ENCODE data around the gene CTXND1. TPM values are rescaled to one million over a fixed set of nuclear protein-coding genes. Genes with fewer than 3 reads are reported as not detected.

CTXND1 gene
- total and polyA plus RNA-seq, 9 donors = 0.04 to 0.52 (median 0.14) TPM; not detected in 1

DNA sequence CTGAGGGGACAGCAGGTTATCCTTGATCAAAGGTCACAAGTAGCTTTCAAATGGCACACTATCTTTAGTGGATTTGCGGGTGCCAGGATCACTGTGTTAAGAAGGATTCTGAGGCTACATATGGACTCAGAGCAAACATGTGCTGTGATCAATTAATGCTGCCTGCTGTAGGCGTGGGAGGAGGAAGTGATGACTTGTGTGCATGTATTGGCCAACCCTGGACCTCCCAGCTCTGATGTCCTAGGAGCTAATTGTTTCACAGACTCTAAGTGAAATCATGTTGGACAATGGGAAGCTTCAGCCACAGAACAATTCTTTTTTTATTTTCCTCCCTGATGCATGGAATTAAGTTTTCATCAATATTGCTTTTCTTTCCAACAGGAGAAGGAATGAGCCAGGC lies 74.9 kb downstream of the CTXND1 start:
- Histone ChIP-seq H3K27ac (no peak overlapping the region), H3K4me1 (ENCODE audit: insufficient read depth) (no peaks in the 10 kb centered on the region), H3K4me3 (no peak overlapping the region), H3K9me3 (no peaks in the 10 kb centered on the region), H3K27me3 (no peaks in the 10 kb centered on the region), H3K36me3 (no peaks in the 10 kb centered on the region)
- DNase-seq = no peak
- TF ChIP-seq EP300 (IDR thresholded peaks at IDR 0.05) = no peak
- TF ChIP-seq CTCF (IDR thresholded peaks at IDR 0.05) = no peak
- no peak for TF ChIP-seq POLR2A (IDR thresholded peaks at IDR 0.05)
- intact Hi-C loops (cut with DNase I) = loop anchor here in 1 of 4 donors (10.0 kb wide), 1 partner anchor 112 kb away; no protein-coding TSS in a partner anchor
- WGBS, 3 donors = 92 to 94% (median 93%) methylated on average over 2 of the region's 2 CpGs

DNA sequence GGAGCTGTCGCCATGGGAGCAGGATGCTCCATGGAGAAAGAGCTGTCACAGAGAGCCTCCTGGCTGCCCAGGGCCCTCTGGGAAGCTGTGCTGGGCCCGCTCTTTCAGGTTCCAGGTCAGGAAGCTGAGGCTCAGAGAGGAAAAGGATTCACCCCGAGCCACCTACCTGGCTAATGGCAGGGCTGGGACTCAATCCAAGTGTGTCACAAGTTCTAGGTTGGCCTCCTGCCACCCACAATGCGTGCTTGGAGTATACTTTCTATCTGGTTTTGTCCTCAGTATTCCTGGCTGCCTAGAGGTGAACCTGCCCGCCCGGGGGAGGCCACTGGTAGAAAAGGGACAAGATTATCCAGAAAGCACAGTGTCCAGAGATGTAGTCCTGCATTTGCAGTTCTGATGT lies 75.6 kb downstream of the CTXND1 start:
- H3K4me3 ChIP-seq = no peak overlapping the region
- no peak overlapping the region for H3K27ac ChIP-seq
- TF ChIP-seq EP300 (IDR thresholded peaks at IDR 0.05) = no peak
- TF ChIP-seq POLR2A (IDR thresholded peaks at IDR 0.05) = no peak
- no peak for TF ChIP-seq CTCF (IDR thresholded peaks at IDR 0.05)
- H3K9me3 ChIP-seq = no peaks in the 10 kb centered on the region
- intact Hi-C loops (cut with DNase I) = loop anchor here in 1 of 4 donors (10.0 kb wide), 1 partner anchor 112 kb away; no protein-coding TSS in a partner anchor
- no peaks in the 10 kb centered on the region for H3K4me1 ChIP-seq (ENCODE audit: insufficient read depth)
- H3K27me3 ChIP-seq = no peaks in the 10 kb centered on the region
- 61 to 92% (median 65%) methylated on average over 6 of the region's 6 CpGs for WGBS, 3 donors
- no peaks in the 10 kb centered on the region for H3K36me3 ChIP-seq
- DNase-seq = no peak

GRCh38 chr15:80175436-80175835 lies 76.6 kb downstream of the CTXND1 start:
- Histone ChIP-seq H3K27me3 (no peaks in the 10 kb centered on the region), H3K36me3 (no peaks in the 10 kb centered on the region), H3K4me1 (ENCODE audit: insufficient read depth) (no peaks in the 10 kb centered on the region), H3K27ac (no peak overlapping the region), H3K9me3 (no peaks in the 10 kb centered on the region), H3K4me3 (no peak overlapping the region)
- intact Hi-C loops (cut with DNase I) = loop anchor here in 1 of 4 donors (10.0 kb wide), 1 partner anchor 111 kb away; no protein-coding TSS in a partner anchor
- 95 to 97% (median 96%) methylated on average over 9 of the region's 9 CpGs for WGBS, 3 donors
- TF ChIP-seq CTCF (IDR thresholded peaks at IDR 0.05) = no peak
- TF ChIP-seq POLR2A (IDR thresholded peaks at IDR 0.05) = no peak
- TF ChIP-seq EP300 (IDR thresholded peaks at IDR 0.05) = no peak
- no peak for DNase-seq

DNA sequence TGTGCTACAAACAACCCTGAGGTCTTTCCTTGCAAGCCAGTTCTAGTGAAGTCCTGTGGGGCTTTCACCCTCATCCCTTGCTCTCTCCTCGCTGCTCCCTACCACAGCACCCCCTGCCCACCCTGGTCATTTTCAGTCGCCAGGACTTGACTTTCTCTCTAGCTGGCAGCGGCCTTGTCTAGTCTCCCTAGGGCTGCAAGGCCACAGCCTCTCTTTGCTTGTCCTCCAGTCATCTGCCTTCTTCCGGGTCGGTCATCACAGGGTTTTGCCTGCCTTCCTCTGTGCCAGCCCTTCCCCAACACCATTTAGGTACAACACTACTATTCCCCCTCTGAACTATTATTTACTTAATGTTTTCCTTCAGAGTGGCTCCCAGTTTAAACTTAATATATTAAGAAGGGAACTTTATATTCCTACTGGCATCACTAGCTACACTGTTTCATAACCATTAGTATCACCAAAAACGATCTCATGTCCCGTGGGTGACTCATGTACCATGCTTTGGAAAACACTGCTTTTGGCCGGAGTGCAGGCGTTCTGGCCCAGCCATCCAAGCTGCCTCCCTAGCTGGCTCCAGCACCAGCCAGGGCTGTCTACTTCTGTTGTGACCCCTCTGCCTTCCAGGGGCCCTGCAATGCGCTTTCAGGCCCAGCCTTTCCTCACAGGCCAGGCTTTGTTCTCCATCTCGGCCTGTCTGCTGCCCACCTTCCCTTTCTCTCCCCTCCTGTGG lies 77.8 kb downstream of the CTXND1 start:
- H3K27ac ChIP-seq = no peak overlapping the region
- no peaks in the 10 kb centered on the region for H3K27me3 ChIP-seq
- TF ChIP-seq POLR2A (IDR thresholded peaks at IDR 0.05) (no peak), EP300 (IDR thresholded peaks at IDR 0.05) (no peak), CTCF (IDR thresholded peaks at IDR 0.05) (no peak)
- H3K4me3 ChIP-seq = no peak overlapping the region
- H3K36me3 ChIP-seq = no peaks in the 10 kb centered on the region
- no peaks in the 10 kb centered on the region for H3K9me3 ChIP-seq
- H3K4me1 ChIP-seq (ENCODE audit: insufficient read depth) = no peaks in the 10 kb centered on the region
- intact Hi-C loops (cut with DNase I) = loop anchor here in 1 of 4 donors (10.0 kb wide), 1 partner anchor 109 kb away; no protein-coding TSS in a partner anchor
- no peak for DNase-seq
- WGBS, 3 donors = 81 to 84% (median 83%) methylated on average over 11 of the region's 11 CpGs
